Tibial nerve (tissue), 4 donors: Measurements from ENCODE around the gene CCL25.

Experiments
- EP300 ChIP-seq, 2 donors: sonication (generic); formaldehyde crosslinking; IDR thresholded peaks; one replicate each; pipeline ENCODE4 v1.6.1; 2017; ENCODE audit warnings: antibody characterized with exemption in 2 of 2, mild to moderate bottlenecking in 1 of 2
- POLR2A ChIP-seq, 2 donors: fragments of 450-650 bp; IDR thresholded peaks; one replicate each; pipeline ENCODE4 v1.6.1; 2017; ENCODE audit warnings: antibody characterized with exemption in 2 of 2, mild to moderate bottlenecking in 2 of 2, moderate library complexity in 2 of 2
- TF ChIP-seq, protein P1 (sequence below), 5 experiments: fragments of 200-600 bp in 3 of 5; fragments of 450-650 bp in 2 of 5; sonication (generic) in 3 of 5; IDR thresholded peaks; one replicate each; pipeline ENCODE4 v1.5.1; 2016 to 2019; ENCODE audit warnings: antibody characterized with exemption in 5 of 5, mild to moderate bottlenecking in 3 of 5, moderate library complexity in 2 of 5

DNA sequence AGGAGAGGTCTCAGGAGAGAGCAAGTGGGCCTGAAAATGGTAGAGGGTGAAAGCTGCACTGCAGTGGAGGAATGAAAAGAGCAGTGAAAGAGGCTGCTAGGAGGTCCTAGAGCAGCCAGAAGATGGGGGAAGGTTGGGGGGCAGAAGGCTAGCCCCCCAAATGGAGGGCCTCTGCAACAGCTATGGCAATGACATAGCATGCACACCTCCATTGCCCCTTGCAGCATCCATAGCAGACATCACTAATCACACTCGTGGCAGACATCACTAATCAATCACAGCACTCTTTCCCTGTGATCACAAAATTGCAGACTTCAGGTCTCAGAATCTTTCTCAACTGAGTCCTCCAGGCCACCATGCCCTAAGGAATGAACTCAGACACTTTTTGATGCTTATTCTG lies 21.9 kb downstream of the CCL25 start:
- TF ChIP-seq, protein P1, sequence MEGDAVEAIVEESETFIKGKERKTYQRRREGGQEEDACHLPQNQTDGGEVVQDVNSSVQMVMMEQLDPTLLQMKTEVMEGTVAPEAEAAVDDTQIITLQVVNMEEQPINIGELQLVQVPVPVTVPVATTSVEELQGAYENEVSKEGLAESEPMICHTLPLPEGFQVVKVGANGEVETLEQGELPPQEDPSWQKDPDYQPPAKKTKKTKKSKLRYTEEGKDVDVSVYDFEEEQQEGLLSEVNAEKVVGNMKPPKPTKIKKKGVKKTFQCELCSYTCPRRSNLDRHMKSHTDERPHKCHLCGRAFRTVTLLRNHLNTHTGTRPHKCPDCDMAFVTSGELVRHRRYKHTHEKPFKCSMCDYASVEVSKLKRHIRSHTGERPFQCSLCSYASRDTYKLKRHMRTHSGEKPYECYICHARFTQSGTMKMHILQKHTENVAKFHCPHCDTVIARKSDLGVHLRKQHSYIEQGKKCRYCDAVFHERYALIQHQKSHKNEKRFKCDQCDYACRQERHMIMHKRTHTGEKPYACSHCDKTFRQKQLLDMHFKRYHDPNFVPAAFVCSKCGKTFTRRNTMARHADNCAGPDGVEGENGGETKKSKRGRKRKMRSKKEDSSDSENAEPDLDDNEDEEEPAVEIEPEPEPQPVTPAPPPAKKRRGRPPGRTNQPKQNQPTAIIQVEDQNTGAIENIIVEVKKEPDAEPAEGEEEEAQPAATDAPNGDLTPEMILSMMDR (IDR thresholded peaks at IDR 0.05): no peak
- no peak for TF ChIP-seq POLR2A (IDR thresholded peaks at IDR 0.05)
- no peak for TF ChIP-seq EP300 (IDR thresholded peaks at IDR 0.05)
